ENCODE results near the gene PDE7B. TPM values are rescaled to one million over a fixed set of nuclear protein-coding genes. Genes with fewer than 3 reads are reported as not detected.

Gene PDE7B
- total RNA-seq, 1 donor from 2014 or later, result 0.53 TPM

GRCh38 chr6:135813401-135813800, 38.1 kb upstream of the PDE7B start:
- H3K4me3 ChIP-seq (ENCODE audit: low read depth, low read length), result no peak overlapping the region
- no peak for FAIRE-seq
- TF ChIP-seq CTCF (IDR thresholded peaks at IDR 0.05; ENCODE audit: insufficient read depth, low read length, severe bottlenecking), result no peak
- no peaks in the 10 kb centered on the region for H3K27me3 ChIP-seq (ENCODE audit: control insufficient read depth, insufficient read depth, low read length)
- H3K36me3 ChIP-seq (ENCODE audit: control insufficient read depth, insufficient read depth, low read length), result no peaks in the 10 kb centered on the region
- DNase-seq (ENCODE audit: low read depth), result peak; percentile 4

GRCh38 chr6:135814043-135814442, 37.5 kb upstream of the PDE7B start:
- DNase-seq (ENCODE audit: low read depth) (no peak), FAIRE-seq (no peak)
- Histone ChIP-seq H3K4me3 (ENCODE audit: low read depth, low read length) (no peak overlapping the region), H3K36me3 (ENCODE audit: control insufficient read depth, insufficient read depth, low read length) (no peaks in the 10 kb centered on the region), H3K27me3 (ENCODE audit: control insufficient read depth, insufficient read depth, low read length) (no peaks in the 10 kb centered on the region)
- no peak for TF ChIP-seq CTCF (IDR thresholded peaks at IDR 0.05; ENCODE audit: insufficient read depth, low read length, severe bottlenecking)

- H3K27me3 ChIP-seq (ENCODE audit: control insufficient read depth, insufficient read depth, low read length), result no peaks in the 10 kb centered on the region
- H3K36me3 ChIP-seq (ENCODE audit: control insufficient read depth, insufficient read depth, low read length), result no peaks in the 10 kb centered on the region
- no peak overlapping the region for H3K4me3 ChIP-seq (ENCODE audit: low read depth, low read length)
- DNase-seq (ENCODE audit: low read depth) (no peak), FAIRE-seq (no peak)
- TF ChIP-seq CTCF (IDR thresholded peaks at IDR 0.05; ENCODE audit: insufficient read depth, low read length, severe bottlenecking), result no peak
These were observed 36.3 kb upstream of the PDE7B start for GRCh38 chr6:135815216-135815615.

GRCh38 chr6:135817035-135817434, 34.5 kb upstream of the PDE7B start:
- H3K36me3 ChIP-seq (ENCODE audit: control insufficient read depth, insufficient read depth, low read length), result no peaks in the 10 kb centered on the region
- TF ChIP-seq CTCF (IDR thresholded peaks at IDR 0.05; ENCODE audit: insufficient read depth, low read length, severe bottlenecking), result no peak

GRCh38 chr6:135819665-135820064, 31.8 kb upstream of the PDE7B start:
- H3K36me3 ChIP-seq (ENCODE audit: control insufficient read depth, insufficient read depth, low read length), result no peaks in the 10 kb centered on the region
- TF ChIP-seq CTCF (IDR thresholded peaks at IDR 0.05; ENCODE audit: insufficient read depth, low read length, severe bottlenecking), result no peak
- FAIRE-seq (no peak), DNase-seq (ENCODE audit: low read depth) (no peak)
- H3K4me3 ChIP-seq (ENCODE audit: low read depth, low read length), result no peak overlapping the region
- H3K27me3 ChIP-seq (ENCODE audit: control insufficient read depth, insufficient read depth, low read length), result no peaks in the 10 kb centered on the region

More at GRCh38 chr6:135817035-135817434, 34.5 kb upstream of the PDE7B start:
- no peaks in the 10 kb centered on the region for H3K27me3 ChIP-seq (ENCODE audit: control insufficient read depth, insufficient read depth, low read length)
- no peak overlapping the region for H3K4me3 ChIP-seq (ENCODE audit: low read depth, low read length)
- DNase-seq (ENCODE audit: low read depth) (no peak), FAIRE-seq (no peak)

- Histone ChIP-seq H3K4me3 (ENCODE audit: low read depth, low read length) (no peak overlapping the region), H3K27me3 (ENCODE audit: control insufficient read depth, insufficient read depth, low read length) (no peaks in the 10 kb centered on the region), H3K36me3 (ENCODE audit: control insufficient read depth, insufficient read depth, low read length) (no peaks in the 10 kb centered on the region)
- TF ChIP-seq CTCF (IDR thresholded peaks at IDR 0.05; ENCODE audit: insufficient read depth, low read length, severe bottlenecking), result no peak
- DNase-seq (ENCODE audit: low read depth) (no peak), FAIRE-seq (no peak)
These were observed 31.2 kb upstream of the PDE7B start for GRCh38 chr6:135820340-135820739.
